Endothelial cell of umbilical vein (primary cell): Measurements from ENCODE around the gene FMO5. TPM values are rescaled to one million over a fixed set of nuclear protein-coding genes. Genes with fewer than 3 reads are reported as not detected.

Source experiments
- BruUV-seq: library from RNA; stranded (reverse); fragments of 400-500 nt; replicated peaks from 2 replicates; lab custom pipeline; 2021; lab: Mats Ljungman, UMichigan
- CTCF ChIA-PET: fragments of 300-600, 350-600 bp; sonication (Branson Sonifier 250); formaldehyde crosslinking; loops from one replicate; lab custom pipeline; 2021; ENCODE audit warnings: antibody characterized with exemption, inconsistent platforms; lab: Charles Lee
- POLR2A ChIA-PET: fragments of 300-600, 350-600 bp; sonication (Branson Sonifier 250); formaldehyde crosslinking; loops from one replicate; lab custom pipeline; 2021; ENCODE audit warnings: antibody characterized with exemption, inconsistent platforms; lab: Charles Lee
- DNase-seq: peaks from one replicate; pipeline ENCODE4 v3.0.0-alpha.2; 2011; ENCODE audit warnings: low read depth, low spot score
- FAIRE-seq: peaks from 2 replicates; lab custom pipeline; 2011; peaks lifted over from hg19 to GRCh38; lab: Jason Lieb, UNC
- H2AFZ ChIP-seq: 2 replicates; pipeline ENCODE4 v1.6.0; 2012; ENCODE audit warnings: low read depth, low read length, control low read depth, inconsistent platforms
- H3K27ac ChIP-seq: 2 replicates; pipeline ENCODE4 v1.5.1; 2011; ENCODE audit warnings: low read depth, mild to moderate bottlenecking, control low read depth, low read length, moderate library complexity; ENCODE audit not compliant: insufficient read depth
- H3K27me3 ChIP-seq, 2 experiments: 2 replicates each; pipeline versions ENCODE4 v1.6.0 to v1.6.1; 2011; ENCODE audit warnings: low read length in 2 of 2, mixed read lengths in 1 of 2; ENCODE audit not compliant: control insufficient read depth in 2 of 2, insufficient read depth in 2 of 2
- H3K36me3 ChIP-seq, 2 experiments: 2 replicates in 1 of 2; 3 replicates in 1 of 2; pipeline ENCODE4 v1.5.1; 2011; ENCODE audit warnings: low read length in 2 of 2, mild to moderate bottlenecking in 1 of 2, moderate library complexity in 1 of 2; ENCODE audit not compliant: control insufficient read depth in 2 of 2, insufficient read depth in 2 of 2; ENCODE audit errors: extremely low read depth in 1 of 2
- H3K4me1 ChIP-seq: 3 replicates; pipeline ENCODE4 v1.5.1; 2011; ENCODE audit warnings: mild to moderate bottlenecking, low read length; ENCODE audit not compliant: control insufficient read depth, insufficient read depth; ENCODE audit errors: extremely low read depth
- H3K4me2 ChIP-seq: 2 replicates; pipeline ENCODE4 v1.6.1; 2011; ENCODE audit warnings: low read length, control low read depth, mixed read lengths; ENCODE audit not compliant: insufficient read depth
- H3K4me3 ChIP-seq, 3 experiments: fragments of 200-600 bp in 1 of 3; sonication (generic), shearing (Covaris generic) in 1 of 3; replicated peaks in 1 of 3; 2 replicates each; pipeline ENCODE4 v1.5.1; 2011 to 2016; ENCODE audit warnings: control low read depth in 3 of 3, low read length in 3 of 3, mild to moderate bottlenecking in 2 of 3, inconsistent platforms in 1 of 3, low read depth in 1 of 3, moderate library complexity in 1 of 3; ENCODE audit not compliant: insufficient read depth in 1 of 3
- H3K79me2 ChIP-seq: 2 replicates; pipeline ENCODE4 v1.6.0; 2012; ENCODE audit warnings: low read length, inconsistent platforms; ENCODE audit not compliant: control insufficient read depth, insufficient read depth
- H3K9ac ChIP-seq: replicated peaks from 2 replicates; pipeline ENCODE3; 2011; ENCODE audit warnings: low read length, control low read depth; ENCODE audit not compliant: insufficient read depth; ENCODE audit errors: extremely low read depth
- H3K9me1 ChIP-seq: replicated peaks from 3 replicates; pipeline ENCODE4 v1.6.0; 2011; ENCODE audit warnings: mild to moderate bottlenecking, low read length; ENCODE audit not compliant: control insufficient read depth, insufficient read depth; ENCODE audit errors: extremely low read depth
- H3K9me3 ChIP-seq: replicated peaks from 2 replicates; pipeline ENCODE4 v1.5.1; 2012; ENCODE audit warnings: low read length, inconsistent platforms; ENCODE audit not compliant: control insufficient read depth, insufficient read depth
- H4K20me1 ChIP-seq: replicated peaks from 2 replicates; pipeline ENCODE3; 2011; ENCODE audit warnings: mild to moderate bottlenecking, low read length; ENCODE audit not compliant: control insufficient read depth, insufficient read depth; ENCODE audit errors: extremely low read depth
- FOS ChIP-seq: IDR thresholded peaks from 2 replicates; pipeline ENCODE4 v1.6.1; 2011; ENCODE audit warnings: mild to moderate bottlenecking, low read length, moderate library complexity, borderline replicate concordance; ENCODE audit not compliant: insufficient read depth
- GATA2 ChIP-seq: IDR thresholded peaks from 2 replicates; pipeline ENCODE4 v1.7.0; 2011; ENCODE audit warnings: low read depth, mild to moderate bottlenecking, moderate library complexity, mixed read lengths, low read length; ENCODE audit not compliant: insufficient read length, insufficient read depth
- dilution Hi-C: fragments of 300-500 bp; cut with MboI; formaldehyde crosslinking; loops from one replicate; pipeline ENCODE4 v1.15.0; 2019; ENCODE audit warnings: low sequenced_read_pairs; ENCODE audit not compliant: extremely low pct_ligation_motif_present
- intact Hi-C: fragments of 100-400 bp; cut with micrococcal nuclease; formaldehyde crosslinking; loops from one replicate; pipeline ENCODE4 v1.10.0; 2022
- polyA plus RNA-seq, 4 experiments: library from polyadenylated mRNA; depleted of rRNA in 3 of 4; stranded (reverse) in 3 of 4; unstranded in 1 of 4; fragments of >200 nt; gene quantifications; 2 replicates each; pipeline versions ENCODE4 v1.2.1 to v1.2.3, GENCODE V29; 2011 to 2012; ENCODE audit warnings: missing spikeins in 1 of 4
- total RNA-seq: library from RNA; stranded (reverse); gene quantifications from 2 replicates; pipeline ENCODE4 v1.2.3, GENCODE V29; 2021
- TF ChIP-seq, protein P1 (sequence below): IDR thresholded peaks from 2 replicates; pipeline ENCODE4 v1.6.1; 2011; ENCODE audit not compliant: insufficient read depth, insufficient read length
- TF ChIP-seq, protein P2 (sequence below), 2 donors: IDR thresholded peaks; 1 replicate in 1 of 2; 2 replicates in 1 of 2; pipeline ENCODE4 v1.5.1; 2011; ENCODE audit warnings: low read length in 2 of 2, mild to moderate bottlenecking in 2 of 2, moderate library complexity in 2 of 2, control low read depth in 1 of 2, inconsistent platforms in 1 of 2, low read depth in 1 of 2; ENCODE audit not compliant: insufficient read depth in 1 of 2; ENCODE audit errors: extremely low read depth in 1 of 2

The FMO5 gene
- total and polyA plus RNA-seq, 2 donors (not counting 3 experiments of a cell fraction or from before 2014, with no cell fraction given): 0.48 to 0.60 TPM

DNA sequence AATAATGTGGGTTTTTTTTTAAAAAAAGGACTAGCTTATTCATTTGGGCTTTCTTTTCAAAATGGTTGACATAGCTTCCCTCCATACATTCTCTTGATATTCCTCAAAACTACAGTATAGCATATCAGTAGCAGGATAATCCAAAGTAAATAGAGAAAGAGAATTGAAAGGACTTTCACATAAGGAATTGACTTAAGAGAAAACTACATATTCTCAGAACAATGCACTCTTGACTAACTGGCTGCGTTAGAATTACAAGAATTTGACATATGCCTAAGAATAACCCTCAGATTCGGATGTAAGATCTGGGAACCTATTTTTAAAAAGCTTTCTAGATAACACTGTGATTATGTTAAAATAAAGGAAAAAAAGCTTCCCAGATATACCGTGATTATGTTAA is 56.0 kb downstream of the FMO5 start:
- intact Hi-C loops (no loop called here), dilution Hi-C loops (no loop called here)
- no peak for FAIRE-seq

More for the DNA sequence above, 56.0 kb downstream of the FMO5 start:
- BruUV-seq: no TSS peak
- ChIA-PET POLR2A (interaction anchor here (1.3 kb wide), 1 partner anchor 85 kb away, joined by 5 read pairs; no protein-coding TSS in a partner anchor), CTCF (interaction anchor here (0.8 to 2.3 kb wide), 3 partner anchors 10 to 74 kb away, joined by 3 to 7 read pairs (median 5); partner anchors contain the start of gene CHD1L)
- Histone ChIP-seq H2AFZ (no peak overlapping the region), H3K79me2 (peaks cover 13% of the 10 kb centered on the region), H3K27me3 (no peaks in the 10 kb centered on the region), H3K9ac (no peak overlapping the region), H4K20me1 (no peaks in the 10 kb centered on the region), H3K4me3 (no peak overlapping the region), H3K27ac (no peak overlapping the region), H3K9me1 (no peaks in the 10 kb centered on the region), H3K4me2 (no peak overlapping the region), H3K36me3 (no peaks in the 10 kb centered on the region), H3K4me1 (peaks cover 12% of the 10 kb centered on the region), H3K9me3 (no peaks in the 10 kb centered on the region)
- DNase-seq: no peak
- no peak for TF ChIP-seq GATA2
- TF ChIP-seq, protein P1, sequence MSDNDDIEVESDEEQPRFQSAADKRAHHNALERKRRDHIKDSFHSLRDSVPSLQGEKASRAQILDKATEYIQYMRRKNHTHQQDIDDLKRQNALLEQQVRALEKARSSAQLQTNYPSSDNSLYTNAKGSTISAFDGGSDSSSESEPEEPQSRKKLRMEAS: no peak
- TF ChIP-seq, protein P2, sequence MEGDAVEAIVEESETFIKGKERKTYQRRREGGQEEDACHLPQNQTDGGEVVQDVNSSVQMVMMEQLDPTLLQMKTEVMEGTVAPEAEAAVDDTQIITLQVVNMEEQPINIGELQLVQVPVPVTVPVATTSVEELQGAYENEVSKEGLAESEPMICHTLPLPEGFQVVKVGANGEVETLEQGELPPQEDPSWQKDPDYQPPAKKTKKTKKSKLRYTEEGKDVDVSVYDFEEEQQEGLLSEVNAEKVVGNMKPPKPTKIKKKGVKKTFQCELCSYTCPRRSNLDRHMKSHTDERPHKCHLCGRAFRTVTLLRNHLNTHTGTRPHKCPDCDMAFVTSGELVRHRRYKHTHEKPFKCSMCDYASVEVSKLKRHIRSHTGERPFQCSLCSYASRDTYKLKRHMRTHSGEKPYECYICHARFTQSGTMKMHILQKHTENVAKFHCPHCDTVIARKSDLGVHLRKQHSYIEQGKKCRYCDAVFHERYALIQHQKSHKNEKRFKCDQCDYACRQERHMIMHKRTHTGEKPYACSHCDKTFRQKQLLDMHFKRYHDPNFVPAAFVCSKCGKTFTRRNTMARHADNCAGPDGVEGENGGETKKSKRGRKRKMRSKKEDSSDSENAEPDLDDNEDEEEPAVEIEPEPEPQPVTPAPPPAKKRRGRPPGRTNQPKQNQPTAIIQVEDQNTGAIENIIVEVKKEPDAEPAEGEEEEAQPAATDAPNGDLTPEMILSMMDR (IDR thresholded peaks at IDR 0.05; ENCODE audit: extremely low read depth in 1 of 2, insufficient read depth in 1 of 2, low read depth in 1 of 2, low read length in 2 of 2): no peak
- TF ChIP-seq FOS: no peak
